ENCODE measurements around the gene LYPD3. TPM values are rescaled to one million over a fixed set of nuclear protein-coding genes. Genes with fewer than 3 reads are reported as not detected.

LYPD3 gene
- total and polyA plus RNA-seq, 12 donors = 0.14 to 0.75 (median 0.36) TPM; not detected in 2

GRCh38 chr19:43422689-43423066 is 42.7 kb downstream of the LYPD3 start:
- no peaks in the 10 kb centered on the region for H3K27me3 ChIP-seq
- H3K4me3 ChIP-seq = no peak overlapping the region
- TF ChIP-seq CTCF (IDR thresholded peaks at IDR 0.05) = no peak
- DNase-seq = no peak
- no peaks in the 10 kb centered on the region for H3K36me3 ChIP-seq
- intact Hi-C loops (cut with DNase I) = no loop called here
- no peaks in the 10 kb centered on the region for H3K9me3 ChIP-seq
- no peak overlapping the region for H3K27ac ChIP-seq
- no peaks in the 10 kb centered on the region for H3K4me1 ChIP-seq
- 89 to 100% methylated on average over 1 of the region's 1 CpG for WGBS, 2 donors
- no peak for ATAC-seq

- intact Hi-C loops (cut with DNase I) = no loop called here
- DNase-seq = no peak
- no peaks in the 10 kb centered on the region for H3K4me1 ChIP-seq
- H3K9me3 ChIP-seq = no peaks in the 10 kb centered on the region
- no peaks in the 10 kb centered on the region for H3K27me3 ChIP-seq
- WGBS, 2 donors = 82 to 89% methylated on average over 2 of the region's 2 CpGs
- H3K27ac ChIP-seq = no peak overlapping the region
- H3K36me3 ChIP-seq = no peaks in the 10 kb centered on the region
- H3K4me3 ChIP-seq = no peak overlapping the region
- ATAC-seq = no peak
- no peak for TF ChIP-seq CTCF (IDR thresholded peaks at IDR 0.05)
Observed at GRCh38 chr19:43422000-43422688, 43.3 kb downstream of the LYPD3 start.

- Histone ChIP-seq H3K9me3 (no peaks in the 10 kb centered on the region), H3K4me3 (no peak overlapping the region), H3K27me3 (no peaks in the 10 kb centered on the region), H3K36me3 (no peaks in the 10 kb centered on the region), H3K4me1 (no peaks in the 10 kb centered on the region), H3K27ac (no peak overlapping the region)
- DNase-seq (no peak), ATAC-seq (no peak)
- intact Hi-C loops (cut with DNase I) = no loop called here
- TF ChIP-seq CTCF (IDR thresholded peaks at IDR 0.05) = no peak
- 75 to 78% methylated on average over 6 of the region's 6 CpGs for WGBS, 2 donors
Observed at GRCh38 chr19:43420954-43421353, 44.5 kb downstream of the LYPD3 start.

GRCh38 chr19:43416951-43417623 is 48.3 kb downstream of the LYPD3 start:
- no peaks in the 10 kb centered on the region for H3K36me3 ChIP-seq
- no peak overlapping the region for H3K27ac ChIP-seq
- H3K27me3 ChIP-seq = peaks cover 0 to 4% (median 0%) of the 10 kb centered on the region in 7 donors
- H3K4me3 ChIP-seq = no peak overlapping the region
- DNase-seq (no peak), ATAC-seq (no peak)
- WGBS, 2 donors = 76 to 78% methylated on average over 4 of the region's 4 CpGs
- intact Hi-C loops (cut with DNase I) = no loop called here
- no peaks in the 10 kb centered on the region for H3K4me1 ChIP-seq
- H3K9me3 ChIP-seq = no peaks in the 10 kb centered on the region
- TF ChIP-seq CTCF (IDR thresholded peaks at IDR 0.05) = no peak

Data from heart right ventricle (tissue), 16 donors.